Adrenal gland (tissue), 5 donors: ENCODE data around the gene ARHGAP44.

Experiments used
- CTCF ChIP-seq, 6 experiments: fragments of 450-650 bp in 4 of 6; fragments of 200-600 bp in 2 of 6; sonication (generic) in 1 of 6; IDR thresholded peaks; 1 replicate in 5 of 6; 2 replicates in 1 of 6; pipeline versions ENCODE4 v1.5.1 to v1.8.0; 2016 to 2021; ENCODE audit warnings: antibody characterized with exemption in 6 of 6, mild to moderate bottlenecking in 2 of 6, moderate library complexity in 1 of 6
- POLR2A ChIP-seq, 2 donors: fragments of 450-650 bp; IDR thresholded peaks; one replicate each; pipeline ENCODE4 v1.6.1; 2017; ENCODE audit warnings: antibody characterized with exemption in 2 of 2, mild to moderate bottlenecking in 2 of 2, moderate library complexity in 1 of 2
- donor health status: DM: no; HTN: no; CAD: no.

GRCh38 chr17:12967962-12968361 is 178.7 kb downstream of the ARHGAP44 start:
- TF ChIP-seq CTCF (IDR thresholded peaks at IDR 0.05): no peak
- TF ChIP-seq POLR2A (IDR thresholded peaks at IDR 0.05): no peak
